H9 (cell line): ENCODE data around the gene HOXB1. TPM values are rescaled to one million over a fixed set of nuclear protein-coding genes. Genes with fewer than 3 reads are reported as not detected.

Experiments used
- DNase-seq: peaks from one replicate; pipeline ENCODE4 v3.0.0-alpha.2; 2017
- H2AFZ ChIP-seq: one replicate; pipeline ENCODE4 v1.6.1; 2013; ENCODE audit warnings: mild to moderate bottlenecking, low read length, control low read depth, moderate library complexity
- H2AK5ac ChIP-seq: 2 replicates; pipeline ENCODE4 v1.6.1; 2013; ENCODE audit warnings: low read length, control low read depth, mixed read lengths; ENCODE audit not compliant: insufficient read length
- H2BK120ac ChIP-seq: one replicate; pipeline ENCODE4 v1.6.1; 2013; ENCODE audit warnings: low read depth, mild to moderate bottlenecking, low read length, control low read depth, inconsistent platforms; ENCODE audit not compliant: poor library complexity, severe bottlenecking
- H2BK12ac ChIP-seq: 2 replicates; pipeline ENCODE4 v1.6.1; 2013; ENCODE audit warnings: low read length, control low read depth, mixed read lengths, low read depth; ENCODE audit not compliant: insufficient read length
- H2BK15ac ChIP-seq: 2 replicates; pipeline ENCODE4 v1.6.1; 2013; ENCODE audit warnings: low read depth, low read length, control low read depth
- H2BK20ac ChIP-seq: one replicate; pipeline ENCODE4 v1.6.1; 2013; ENCODE audit warnings: low read depth, mild to moderate bottlenecking, low read length, control low read depth, inconsistent platforms; ENCODE audit not compliant: poor library complexity, severe bottlenecking
- H2BK5ac ChIP-seq: 2 replicates; pipeline ENCODE4 v1.6.1; 2013; ENCODE audit warnings: low read length, control low read depth, mixed read lengths; ENCODE audit not compliant: insufficient read length
- H3K14ac ChIP-seq: 2 replicates; pipeline ENCODE4 v1.6.1; 2013; ENCODE audit warnings: low read length, control low read depth; ENCODE audit not compliant: insufficient read depth
- H3K18ac ChIP-seq: 2 replicates; pipeline ENCODE4 v1.6.1; 2013; ENCODE audit warnings: low read depth, mild to moderate bottlenecking, mixed read lengths, low read length, control low read depth; ENCODE audit not compliant: insufficient read length
- H3K23ac ChIP-seq: 2 replicates; pipeline ENCODE4 v1.6.1; 2013; ENCODE audit warnings: low read length, control low read depth, mixed read lengths, low read depth; ENCODE audit not compliant: insufficient read length
- H3K23me2 ChIP-seq: 2 replicates; pipeline ENCODE4 v1.6.1; 2013; ENCODE audit warnings: low read depth, mild to moderate bottlenecking, mixed read lengths, low read length, control low read depth; ENCODE audit not compliant: insufficient read length, poor library complexity, severe bottlenecking
- H3K27ac ChIP-seq: 2 replicates; pipeline ENCODE4 v1.5.1; 2013; ENCODE audit warnings: low read length, control low read depth, mixed read lengths, low read depth; ENCODE audit not compliant: insufficient read length
- H3K27me3 ChIP-seq: 2 replicates; pipeline ENCODE4 v1.6.1; 2013; ENCODE audit warnings: low read length, control low read depth, inconsistent platforms; ENCODE audit not compliant: insufficient read depth
- H3K4ac ChIP-seq: 2 replicates; pipeline ENCODE4 v1.6.1; 2013; ENCODE audit warnings: low read depth, mild to moderate bottlenecking, control low read depth, inconsistent platforms, low read length, moderate library complexity
- H3K4me1 ChIP-seq: 2 replicates; pipeline ENCODE4 v1.6.1; 2013; ENCODE audit warnings: low read length, control low read depth, inconsistent platforms; ENCODE audit not compliant: insufficient read depth
- H3K4me2 ChIP-seq: 2 replicates; pipeline ENCODE4 v1.6.1; 2013; ENCODE audit warnings: low read length, control low read depth, mixed read lengths; ENCODE audit not compliant: insufficient read length, insufficient read depth
- H3K56ac ChIP-seq: 2 replicates; pipeline ENCODE4 v1.6.1; 2013; ENCODE audit warnings: low read depth, mild to moderate bottlenecking, mixed read lengths, low read length, control low read depth; ENCODE audit not compliant: insufficient read length
- H3K79me1 ChIP-seq: 2 replicates; pipeline ENCODE4 v1.6.1; 2013; ENCODE audit warnings: low read depth, mild to moderate bottlenecking, moderate library complexity, low read length, control low read depth, inconsistent platforms; ENCODE audit not compliant: insufficient read depth, poor library complexity, severe bottlenecking
- H3K79me2 ChIP-seq: 2 replicates; pipeline ENCODE4 v1.6.1; 2013; ENCODE audit warnings: low read length, control low read depth, inconsistent platforms; ENCODE audit not compliant: insufficient read depth
- H3K9ac ChIP-seq: 2 replicates; pipeline ENCODE4 v1.6.1; 2013; ENCODE audit warnings: low read length, control low read depth, mixed read lengths; ENCODE audit not compliant: insufficient read length; ENCODE audit errors: extremely low read depth
- H3K9me3 ChIP-seq: one replicate; pipeline ENCODE4 v1.6.1; 2013; ENCODE audit warnings: low read depth, low read length, inconsistent platforms; ENCODE audit not compliant: control insufficient read depth
- H3T11ph ChIP-seq: one replicate; pipeline ENCODE4 v1.6.1; 2013; ENCODE audit warnings: mild to moderate bottlenecking, low read length, control low read depth, inconsistent platforms
- H4K20me1 ChIP-seq: one replicate; pipeline ENCODE4 v1.6.1; 2013; ENCODE audit not compliant: control insufficient read depth, insufficient read length, insufficient read depth
- H4K5ac ChIP-seq: 2 replicates; pipeline ENCODE4 v1.6.1; 2013; ENCODE audit warnings: low read depth, mild to moderate bottlenecking, mixed read lengths, low read length, control low read depth; ENCODE audit not compliant: insufficient read length
- H4K8ac ChIP-seq: replicated peaks from 2 replicates; pipeline ENCODE4 v1.6.1; 2013; ENCODE audit warnings: low read length, control low read depth, mixed read lengths, low read depth; ENCODE audit not compliant: insufficient read length
- H4K91ac ChIP-seq: 2 replicates; pipeline ENCODE4 v1.6.1; 2013; ENCODE audit warnings: low read depth, mild to moderate bottlenecking, moderate library complexity, mixed read lengths, low read length, control low read depth; ENCODE audit not compliant: insufficient read length
- H3K27ac Mint-ChIP-seq, 3 experiments: 2 replicates in 2 of 3; 3 replicates in 1 of 3; pipeline ENCODE4 v1.8.0; 2020 to 2021; ENCODE audit warnings: mixed read lengths in 3 of 3, mild to moderate bottlenecking in 1 of 3, moderate library complexity in 1 of 3
- H3K27me3 Mint-ChIP-seq: 2 replicates; pipeline ENCODE4 v1.8.0; 2021; ENCODE audit warnings: low read depth, mild to moderate bottlenecking, moderate library complexity, mixed read lengths
- H3K36me3 Mint-ChIP-seq, 3 experiments: 2 replicates in 2 of 3; 3 replicates in 1 of 3; pipeline ENCODE4 v1.8.0; 2020 to 2021; ENCODE audit warnings: low read depth in 3 of 3, mixed read lengths in 3 of 3; ENCODE audit not compliant: insufficient read depth in 1 of 3
- H3K4me1 Mint-ChIP-seq, 2 experiments: 2 replicates each; pipeline ENCODE4 v1.8.0; 2020; ENCODE audit warnings: mixed read lengths in 2 of 2
- H3K4me3 Mint-ChIP-seq, 2 experiments: 2 replicates in 1 of 2; 3 replicates in 1 of 2; pipeline ENCODE4 v1.8.0; 2020 to 2021; ENCODE audit warnings: mild to moderate bottlenecking in 2 of 2, mixed read lengths in 2 of 2, moderate library complexity in 1 of 2
- H3K9me3 Mint-ChIP-seq, 2 experiments: 2 replicates in 1 of 2; 3 replicates in 1 of 2; pipeline ENCODE4 v1.8.0; 2020; ENCODE audit warnings: mild to moderate bottlenecking in 2 of 2, mixed read lengths in 2 of 2, moderate library complexity in 1 of 2
- WGBS: extraction: QIAGEN DNeasy Blood & Tissue Kit; methylation state at CpG from one replicate; pipeline ENCODE4 v1.1.7; 2013; ENCODE audit warnings: missing lambda C conversion rate, low lambda C conversion rate, mixed read lengths; ENCODE audit not compliant: insufficient read length; ENCODE audit errors: extremely low coverage; 5-methylcytosine and 5-hydroxymethylcytosine counted together
- total RNA-seq: library from RNA; stranded (reverse); gene quantifications from 2 replicates; pipeline ENCODE4 v1.2.1, GENCODE V29; 2021
- TF ChIP-seq, protein P1 (sequence below): fragments of 200-600 bp; sonication (generic); conservative IDR thresholded peaks from 3 replicates; pipeline ENCODE4 v1.8.0; 2021; ENCODE audit warnings: antibody characterized with exemption, mild to moderate bottlenecking

Gene HOXB1
- total RNA-seq, 1 experiment from 2014 or later: not detected

DNA sequence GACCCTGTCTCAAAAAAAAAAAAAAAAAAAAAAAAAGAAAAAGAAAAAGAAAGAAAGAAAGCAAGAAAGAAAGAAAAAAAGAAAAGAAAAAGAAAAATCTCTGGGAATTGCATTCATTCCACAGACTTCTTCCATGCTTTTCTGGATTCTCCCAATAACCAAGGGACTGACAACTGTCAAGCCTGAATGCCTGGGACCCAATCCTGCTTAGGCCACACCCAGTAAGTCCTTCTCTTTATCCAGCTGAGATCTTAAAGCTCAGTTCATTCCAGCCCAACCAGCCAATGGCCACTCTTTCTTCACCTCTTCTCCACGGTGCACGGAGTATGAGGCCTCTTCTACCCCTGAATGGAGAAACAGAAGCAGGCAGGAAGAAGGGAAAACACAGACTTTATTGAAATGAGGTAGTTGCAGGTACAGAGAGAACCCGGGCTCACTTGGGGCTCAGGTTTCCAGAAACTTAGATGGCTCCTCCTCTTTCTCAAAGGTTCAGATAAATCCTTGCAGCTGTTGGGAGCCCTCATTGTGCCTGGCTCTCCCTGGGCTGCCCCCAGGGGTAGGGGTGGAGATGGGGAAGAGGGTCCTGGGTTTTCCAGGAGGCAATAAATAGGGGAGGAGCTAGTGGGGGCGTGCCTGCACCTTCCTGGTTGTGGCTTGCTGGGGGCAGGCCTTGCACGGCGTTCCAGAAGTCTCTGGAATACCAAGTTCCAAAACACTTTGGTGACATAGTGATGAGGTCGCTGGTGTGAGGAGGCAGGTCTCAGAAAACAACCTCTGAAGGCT, 2.5 kb downstream of the HOXB1 start:
- Histone ChIP-seq H3K56ac (no peak overlapping the region), H3K23me2 (no peaks in the 10 kb centered on the region), H2BK120ac (no peak overlapping the region), H2BK20ac (no peak overlapping the region), H3K9me3 (no peaks in the 10 kb centered on the region), H2AK5ac (no peak overlapping the region), H2BK5ac (no peak overlapping the region), H3K18ac (no peak overlapping the region), H4K91ac (no peak overlapping the region), H3K4me1 (peaks cover 8% of the 10 kb centered on the region; the same call in 1 of the 2 replicates), H3K14ac (no peak overlapping the region), H3K79me1 (no peaks in the 10 kb centered on the region), H2BK15ac (no peak overlapping the region), H3K79me2 (no peaks in the 10 kb centered on the region), H3K4ac (no peak overlapping the region), H3T11ph (no peak overlapping the region), H3K27me3 (peaks cover 77% of the 10 kb centered on the region; the same call in 1 of the 2 replicates), H2BK12ac (no peak overlapping the region), H4K5ac (no peak overlapping the region), H3K27ac (no peak overlapping the region), H4K8ac (no peak overlapping the region), H3K9ac (no peak overlapping the region), H3K4me2 (no peak overlapping the region), H3K23ac (no peak overlapping the region), H4K20me1 (no peaks in the 10 kb centered on the region), H2AFZ (no peak overlapping the region)
- Mint-ChIP-seq H3K27ac (no peak overlapping the region), H3K27me3 (peaks cover 100% of the 10 kb centered on the region), H3K4me3 (peak overlapping the region in 1 of 2 experiments; percentile 56; a peak in 3 of 5 replicates), H3K9me3 (peaks cover 4 to 16% of the 10 kb centered on the region in 2 experiments; a peak in 3 of 5 replicates), H3K4me1 (peaks cover 28 to 50% of the 10 kb centered on the region in 2 experiments), H3K36me3 (no peaks in the 10 kb centered on the region)
- WGBS: no CpG with 5 or more reads among the region's 7 CpGs
- TF ChIP-seq, protein P1, sequence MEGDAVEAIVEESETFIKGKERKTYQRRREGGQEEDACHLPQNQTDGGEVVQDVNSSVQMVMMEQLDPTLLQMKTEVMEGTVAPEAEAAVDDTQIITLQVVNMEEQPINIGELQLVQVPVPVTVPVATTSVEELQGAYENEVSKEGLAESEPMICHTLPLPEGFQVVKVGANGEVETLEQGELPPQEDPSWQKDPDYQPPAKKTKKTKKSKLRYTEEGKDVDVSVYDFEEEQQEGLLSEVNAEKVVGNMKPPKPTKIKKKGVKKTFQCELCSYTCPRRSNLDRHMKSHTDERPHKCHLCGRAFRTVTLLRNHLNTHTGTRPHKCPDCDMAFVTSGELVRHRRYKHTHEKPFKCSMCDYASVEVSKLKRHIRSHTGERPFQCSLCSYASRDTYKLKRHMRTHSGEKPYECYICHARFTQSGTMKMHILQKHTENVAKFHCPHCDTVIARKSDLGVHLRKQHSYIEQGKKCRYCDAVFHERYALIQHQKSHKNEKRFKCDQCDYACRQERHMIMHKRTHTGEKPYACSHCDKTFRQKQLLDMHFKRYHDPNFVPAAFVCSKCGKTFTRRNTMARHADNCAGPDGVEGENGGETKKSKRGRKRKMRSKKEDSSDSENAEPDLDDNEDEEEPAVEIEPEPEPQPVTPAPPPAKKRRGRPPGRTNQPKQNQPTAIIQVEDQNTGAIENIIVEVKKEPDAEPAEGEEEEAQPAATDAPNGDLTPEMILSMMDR: no peak
- DNase-seq: peak; percentile 74
